HepG2 (cell line): Measurements from ENCODE around the gene EPB41L2. TPM values are rescaled to one million over a fixed set of nuclear protein-coding genes. Genes with fewer than 3 reads are reported as not detected.

Source experiments
- ATAC-seq: fragments of 200-7000 bp; cut with Tn5 transposase; 3 replicates; pipeline ENCODE4 v1.9.1; 2020; ENCODE audit warnings: mild to moderate bottlenecking, moderate library complexity
- BruUV-seq: library from RNA; stranded (reverse); fragments of 400-500 nt; replicated peaks from 2 replicates; lab custom pipeline; 2021; lab: Mats Ljungman, UMichigan
- CTCF ChIA-PET: fragments of 300-600 bp; formaldehyde crosslinking; extraction: SDS; loops from one replicate; lab custom pipeline; 2021; ENCODE audit warnings: low total read pairs, inconsistent platforms, low intra/inter-chr PET ratio; lab: Yijun Ruan, JAX
- POLR2A ChIA-PET: fragments of 350-600 bp; sonication (Branson Sonifier 250); formaldehyde crosslinking; loops from one replicate; lab custom pipeline; 2020; ENCODE audit warnings: antibody characterized with exemption, inconsistent platforms; lab: Yijun Ruan, JAX
- DNase-seq: peaks from one replicate; pipeline ENCODE4 v3.0.0-alpha.2; 2015; ENCODE audit warnings: low spot score
- FAIRE-seq: peaks from 3 replicates; lab custom pipeline; 2011; peaks lifted over from hg19 to GRCh38; lab: Jason Lieb, UNC
- H2AFZ ChIP-seq: one replicate; pipeline ENCODE4 v1.6.1; 2011; ENCODE audit warnings: low read length, inconsistent platforms
- H3K27ac ChIP-seq: fragments of 300-600 bp; 3 replicates; pipeline ENCODE4 v1.8.0; 2011; ENCODE audit warnings: mixed run types, mild to moderate bottlenecking, mixed read lengths, low read length, inconsistent platforms; ENCODE audit not compliant: insufficient read depth; ENCODE audit errors: extremely low read length
- H3K27me3 ChIP-seq, 2 experiments: fragments of 200-600 bp in 1 of 2; 2 replicates in 1 of 2; 3 replicates in 1 of 2; pipeline versions ENCODE4 v1.6.0 to v1.8.0; 2011; ENCODE audit warnings: low read length in 2 of 2, mild to moderate bottlenecking in 2 of 2, moderate library complexity in 2 of 2, inconsistent platforms in 1 of 2; ENCODE audit not compliant: insufficient read depth in 2 of 2, control insufficient read depth in 1 of 2
- H3K36me3 ChIP-seq, 2 experiments: fragments of 200-600 bp in 1 of 2; replicated peaks in 1 of 2; 2 replicates in 1 of 2; 3 replicates in 1 of 2; pipeline versions ENCODE4 v1.5.1 to v1.8.0; 2011; ENCODE audit warnings: low read length in 2 of 2, inconsistent platforms in 1 of 2; ENCODE audit not compliant: insufficient read depth in 2 of 2, control insufficient read depth in 1 of 2
- H3K4me1 ChIP-seq: 2 replicates; pipeline ENCODE4 v1.5.1; 2012; ENCODE audit warnings: low read length, inconsistent platforms; ENCODE audit not compliant: insufficient read depth
- H3K4me2 ChIP-seq: 2 replicates; pipeline ENCODE4 v1.6.0; 2011; ENCODE audit warnings: low read depth, low read length, inconsistent platforms
- H3K4me3 ChIP-seq, 3 experiments: fragments of 200-600 bp in 1 of 3; sonication (generic), shearing (Covaris generic) in 1 of 3; replicated peaks in 1 of 3; 2 replicates each; pipeline ENCODE4 v1.5.1; 2011 to 2016; ENCODE audit warnings: low read length in 3 of 3, inconsistent platforms in 2 of 3, low read depth in 2 of 3, mild to moderate bottlenecking in 2 of 3, control low read depth in 1 of 3, mixed read lengths in 1 of 3; ENCODE audit not compliant: insufficient read depth in 1 of 3
- H3K79me2 ChIP-seq: one replicate; pipeline ENCODE4 v1.6.1; 2011; ENCODE audit warnings: low read length, inconsistent platforms; ENCODE audit not compliant: insufficient read depth
- H3K9ac ChIP-seq: 2 replicates; pipeline ENCODE4 v1.6.0; 2011; ENCODE audit warnings: mild to moderate bottlenecking, low read depth, low read length, inconsistent platforms; ENCODE audit not compliant: insufficient read depth
- H3K9me3 ChIP-seq: 2 replicates; pipeline ENCODE4 v1.5.1; 2012; ENCODE audit warnings: mild to moderate bottlenecking, low read length
- H4K20me1 ChIP-seq: 2 replicates; pipeline ENCODE4 v1.6.0; 2011; ENCODE audit warnings: inconsistent platforms, mild to moderate bottlenecking, low read length, moderate library complexity; ENCODE audit not compliant: insufficient read depth
- ATF5 ChIP-seq: sonication (generic); formaldehyde crosslinking; IDR thresholded peaks from 2 replicates; pipeline ENCODE4 v1.4.0; 2020; ENCODE audit warnings: mild to moderate bottlenecking, low read depth, missing genetic modification reagents
- CENPT ChIP-seq: sonication (generic); formaldehyde crosslinking; IDR thresholded peaks from 2 replicates; pipeline ENCODE4 v1.8.0; 2022; ENCODE audit warnings: low read depth, mild to moderate bottlenecking, moderate library complexity, missing genetic modification reagents
- JARID2 ChIP-seq: sonication (generic); formaldehyde crosslinking; IDR thresholded peaks from 2 replicates; pipeline ENCODE4 v1.8.1; 2023; ENCODE audit warnings: missing genetic modification reagents, inconsistent platforms; ENCODE audit not compliant: insufficient replicate concordance
- KMT2A ChIP-seq: sonication (generic); formaldehyde crosslinking; IDR thresholded peaks from 2 replicates; pipeline ENCODE4 v1.4.0; 2020; ENCODE audit warnings: missing genetic modification reagents
- MNT ChIP-seq: fragments of 450-650 bp; IDR thresholded peaks from 2 replicates; pipeline ENCODE4 v1.6.1; 2016
- RCOR2 ChIP-seq: IDR thresholded peaks from 2 replicates; pipeline ENCODE4 v1.6.1; 2016; ENCODE audit warnings: missing biosample characterization, missing genetic modification reagents
- SMARCC2 ChIP-seq: fragments of 450-650 bp; IDR thresholded peaks from 2 replicates; pipeline ENCODE4 v1.6.1; 2017; ENCODE audit warnings: antibody characterized with exemption, mild to moderate bottlenecking
- YY1 ChIP-seq: IDR thresholded peaks from 2 replicates; pipeline ENCODE4 v1.6.1; 2011; ENCODE audit warnings: low read length, low read depth, moderate library complexity, mild to moderate bottlenecking; ENCODE audit not compliant: insufficient read depth, insufficient replicate concordance
- ZBTB20 ChIP-seq: sonication (generic); formaldehyde crosslinking; IDR thresholded peaks from 2 replicates; pipeline ENCODE4 v1.8.1; 2023; ENCODE audit warnings: missing genetic modification reagents, low read depth, mild to moderate bottlenecking, borderline replicate concordance
- ZBTB40 ChIP-seq, 2 experiments: fragments of 450-650 bp in 1 of 2; sonication (generic) in 1 of 2; formaldehyde crosslinking in 1 of 2; IDR thresholded peaks; 2 replicates each; pipeline versions ENCODE4 v1.6.1 to v1.8.0; 2016 to 2022; ENCODE audit warnings: antibody characterized with exemption in 1 of 2, mild to moderate bottlenecking in 1 of 2, missing genetic modification reagents in 1 of 2
- ZSCAN21 ChIP-seq: sonication (generic); formaldehyde crosslinking; IDR thresholded peaks from 2 replicates; pipeline ENCODE4 v1.8.0; 2022; ENCODE audit warnings: mild to moderate bottlenecking, missing genetic modification reagents, moderate library complexity, borderline replicate concordance
- WGBS: methylation state at CpG from one replicate; pipeline ENCODE4 v1.1.6; 2017; ENCODE audit warnings: low lambda C conversion rate; 5-methylcytosine and 5-hydroxymethylcytosine counted together
- in situ Hi-C: cut with HindIII; loops from 2 replicates; pipeline ENCODE4 v1.10.0; 2017; ENCODE audit warnings: low pct_unique_long_range_greater_than_20kb; ENCODE audit not compliant: extremely low pct_ligation_motif_present
- intact Hi-C: fragments of 100-400 bp; cut with micrococcal nuclease; formaldehyde crosslinking; loops from one replicate; pipeline ENCODE4 v1.10.0; 2022; ENCODE audit not compliant: unreplicated experiment
- polyA plus RNA-seq, 8 experiments: library from polyadenylated mRNA; depleted of rRNA in 3 of 8; stranded (reverse) in 7 of 8; unstranded in 1 of 8; fragments of >200 nt; fragmentation: Illumina TruSeq in 4 of 8; extraction: Trizol in 4 of 8; gene quantifications; 2 replicates each; pipeline versions ENCODE4 v1.2.1 to v1.2.3, GENCODE V29; 2011 to 2016; ENCODE audit warnings: low read depth in 4 of 8, missing spikeins in 1 of 8, mixed read lengths in 1 of 8; ENCODE audit not compliant: insufficient read depth in 1 of 8
- total RNA-seq, 5 experiments: library from RNA; depleted of rRNA; stranded (reverse); fragments of >200 nt; fragmentation: Illumina TruSeq; extraction: Trizol; gene quantifications; 2 replicates each; pipeline ENCODE4 v1.2.3, GENCODE V29; 2016; ENCODE audit warnings: low read depth in 1 of 5

The EPB41L2 gene
- total and polyA plus RNA-seq, 2 of the 13 experiments (the other 11 are each of a cell fraction or from before 2014, with no cell fraction given): 41.7 to 56.4 TPM

GRCh38 chr6:131038597-131039344 is 24.3 kb downstream of the EPB41L2 start:
- intact Hi-C loops: loop anchor here (1.0 to 2.0 kb wide), 2 partner anchors 23 to 100 kb away; no protein-coding TSS in a partner anchor
- H3K27ac ChIP-seq: peak overlapping the region; percentile 83
- peak; percentile 96 for DNase-seq
- H3K4me3 ChIP-seq: peak overlapping the region; percentile 17 to 33 (median 27); a peak in 4 of 6 replicates
- 5% methylated on average over 5 of the region's 5 CpGs for WGBS
- no peak overlapping the region for H2AFZ ChIP-seq
- in situ Hi-C loops: no loop called here
- BruUV-seq: TSS peak; percentile 30
- H3K4me2 ChIP-seq: peak overlapping the region; percentile 76
- no peaks in the 10 kb centered on the region for H3K9me3 ChIP-seq
- FAIRE-seq: peak; percentile 90
- ChIA-PET CTCF (no interaction called here), POLR2A (interaction anchor here (1.0 to 1.1 kb wide), 4 partner anchors 66 to 105 kb away, joined by 3 to 6 read pairs (median 4); no protein-coding TSS in a partner anchor)
- no peaks in the 10 kb centered on the region for H3K36me3 ChIP-seq
- peaks cover 98% of the 10 kb centered on the region for H3K79me2 ChIP-seq
- H3K4me1 ChIP-seq: peaks cover 98% of the 10 kb centered on the region
- ATAC-seq: peak; percentile 98
- H4K20me1 ChIP-seq: no peaks in the 10 kb centered on the region
- peak overlapping the region; percentile 51 for H3K9ac ChIP-seq
- no peaks in the 10 kb centered on the region for H3K27me3 ChIP-seq
- TF ChIP-seq ATF5 (CRISPR knock-in tag) (no peak), MNT (no peak), ZBTB20 (CRISPR knock-in tag) (peak; percentile 98), JARID2 (CRISPR knock-in tag) (no peak), ZSCAN21 (CRISPR knock-in tag) (no peak), CENPT (CRISPR knock-in tag) (no peak), RCOR2 (peak; percentile 97), YY1 (peak; percentile 31), SMARCC2 (0 out of 2 replicates have a peak, but pooled peaks have one; percentile 4), ZBTB40 (IDR thresholded peaks at IDR 0.05) (no peak), ZBTB40 (CRISPR knock-in tag; IDR thresholded peaks at IDR 0.05) (no peak; the same call in 1 of the 2 replicates), KMT2A (CRISPR knock-in tag) (peak; percentile 88; the same call in 1 of the 2 replicates)
